ENCODE results near the gene KANSL1.

The KANSL1 gene

GRCh38 chr17:46080118-46081017 lies 112.9 kb downstream of the KANSL1 start:
- no peak for DNase-seq (ENCODE audit: low read depth)

- DNase-seq (ENCODE audit: low read depth): no peak
Measured at GRCh38 chr17:46078675-46079074, 114.6 kb downstream of the KANSL1 start.

- no peak for DNase-seq (ENCODE audit: low read depth)
Measured at GRCh38 chr17:46074540-46074939, 118.7 kb downstream of the KANSL1 start.

- peak; percentile 83 for DNase-seq (ENCODE audit: low read depth)
Measured at GRCh38 chr17:46072998-46073397, 120.2 kb downstream of the KANSL1 start.

GRCh38 chr17:46071796-46072195 lies 121.4 kb downstream of the KANSL1 start:
- DNase-seq (ENCODE audit: low read depth): no peak

- DNase-seq (ENCODE audit: low read depth): no peak
Measured at GRCh38 chr17:46064460-46064859, 128.8 kb downstream of the KANSL1 start.

- DNase-seq (ENCODE audit: low read depth): peak; percentile 96
Measured at GRCh38 chr17:46063241-46063640, 130.0 kb downstream of the KANSL1 start.

- DNase-seq (ENCODE audit: low read depth): peak; percentile 28
Measured at GRCh38 chr17:46061435-46061834, 131.8 kb downstream of the KANSL1 start.

GRCh38 chr17:46060461-46060860 lies 132.8 kb downstream of the KANSL1 start:
- no peak for DNase-seq (ENCODE audit: low read depth)

GRCh38 chr17:46059486-46059885 lies 133.7 kb downstream of the KANSL1 start:
- no peak for DNase-seq (ENCODE audit: low read depth)

- DNase-seq (ENCODE audit: low read depth): peak; percentile 47
Measured at GRCh38 chr17:46057366-46057765, 135.9 kb downstream of the KANSL1 start.

GRCh38 chr17:46056800-46057304 lies 136.4 kb downstream of the KANSL1 start:
- DNase-seq (ENCODE audit: low read depth): peak; percentile 88

- DNase-seq (ENCODE audit: low read depth): peak; percentile 66
Measured at GRCh38 chr17:46053911-46054534, 139.2 kb downstream of the KANSL1 start.

- DNase-seq (ENCODE audit: low read depth): no peak
Measured at GRCh38 chr17:46049656-46050055, 143.6 kb downstream of the KANSL1 start.

- no peak for DNase-seq (ENCODE audit: low read depth)
Measured at GRCh38 chr17:46047856-46048255, 145.4 kb downstream of the KANSL1 start.

GRCh38 chr17:46047398-46047797 lies 145.8 kb downstream of the KANSL1 start:
- no peak for DNase-seq (ENCODE audit: low read depth)

- DNase-seq (ENCODE audit: low read depth): peak; percentile 36
Measured at GRCh38 chr17:46046957-46047356, 146.3 kb downstream of the KANSL1 start.

- peak; percentile 27 for DNase-seq (ENCODE audit: low read depth)
Measured at GRCh38 chr17:46045639-46046038, 147.6 kb downstream of the KANSL1 start.

GRCh38 chr17:46044989-46045388 lies 148.2 kb downstream of the KANSL1 start:
- no peak for DNase-seq (ENCODE audit: low read depth)

GRCh38 chr17:46044286-46044928 lies 148.8 kb downstream of the KANSL1 start:
- DNase-seq (ENCODE audit: low read depth): peak; percentile 92

GRCh38 chr17:46043606-46044005 lies 149.6 kb downstream of the KANSL1 start:
- DNase-seq (ENCODE audit: low read depth): no peak

- DNase-seq (ENCODE audit: low read depth): no peak
Measured at GRCh38 chr17:46042925-46043324, 150.3 kb downstream of the KANSL1 start.

GRCh38 chr17:46042246-46042645 lies 151.0 kb downstream of the KANSL1 start:
- DNase-seq (ENCODE audit: low read depth): no peak

Measured in iris pigment epithelial cell (primary cell).